HEK293T (cell line): ENCODE measurements around the gene PRDM11.

Experiments used
- CTCF ChIA-PET: fragments of 350-600 bp; formaldehyde crosslinking; extraction: SDS; loops from one replicate; lab custom pipeline; 2021; ENCODE audit warnings: antibody characterized with exemption, inconsistent platforms; lab: Yijun Ruan, JAX
- POLR2A ChIA-PET: fragments of 350-600 bp; formaldehyde crosslinking; extraction: SDS; loops from one replicate; lab custom pipeline; 2020; ENCODE audit warnings: antibody characterized with exemption, inconsistent platforms; lab: Yijun Ruan, JAX
- DNase-seq: peaks from one replicate; pipeline ENCODE4 v3.0.0; 2012; ENCODE audit warnings: mixed read lengths; ENCODE audit errors: extremely low spot score
- ARNT ChIP-seq: fragments of 450-650 bp; IDR thresholded peaks from 2 replicates; pipeline ENCODE4 v1.6.1; 2017; ENCODE audit warnings: mild to moderate bottlenecking
- BHLHE40 ChIP-seq: fragments of 450-650 bp; IDR thresholded peaks from 2 replicates; pipeline ENCODE4 v1.6.1; 2016; ENCODE audit warnings: mild to moderate bottlenecking, moderate library complexity, borderline replicate concordance
- CTBP1 ChIP-seq: fragments of 450-650 bp; IDR thresholded peaks from 2 replicates; pipeline ENCODE4 v1.6.1; 2016; ENCODE audit warnings: borderline replicate concordance
- ELF4 ChIP-seq: fragments of 450-650 bp; IDR thresholded peaks from 2 replicates; pipeline ENCODE4 v1.6.1; 2017; ENCODE audit warnings: antibody characterized with exemption
- FOXA1 ChIP-seq: fragments of 450-650 bp; IDR thresholded peaks from 2 replicates; pipeline ENCODE4 v1.6.1; 2016; ENCODE audit warnings: mild to moderate bottlenecking
- FOXK2 ChIP-seq: fragments of 450-650 bp; IDR thresholded peaks from 2 replicates; pipeline ENCODE4 v1.6.1; 2016; ENCODE audit warnings: mild to moderate bottlenecking
- FOXM1 ChIP-seq: fragments of 450-650 bp; IDR thresholded peaks from 2 replicates; pipeline ENCODE4 v1.6.1; 2017; ENCODE audit warnings: mild to moderate bottlenecking, borderline replicate concordance
- HDGF ChIP-seq: fragments of 450-650 bp; IDR thresholded peaks from 2 replicates; pipeline ENCODE4 v1.6.1; 2017; ENCODE audit warnings: antibody characterized with exemption, borderline replicate concordance
- L3MBTL2 ChIP-seq: fragments of 450-650 bp; conservative IDR thresholded peaks from 2 replicates; pipeline ENCODE4 v1.6.1; 2016; ENCODE audit warnings: mild to moderate bottlenecking
- LEF1 ChIP-seq: fragments of 450-650 bp; IDR thresholded peaks from 2 replicates; pipeline ENCODE4 v1.6.1; 2017; ENCODE audit warnings: mild to moderate bottlenecking, borderline replicate concordance
- NFRKB ChIP-seq: fragments of 450-650 bp; IDR thresholded peaks from 2 replicates; pipeline ENCODE4 v1.6.1; 2016; ENCODE audit warnings: mild to moderate bottlenecking, moderate library complexity
- PKNOX1 ChIP-seq: fragments of 450-650 bp; IDR thresholded peaks from 2 replicates; pipeline ENCODE4 v1.6.1; 2016
- SP1 ChIP-seq: fragments of 450-650 bp; IDR thresholded peaks from 2 replicates; pipeline ENCODE4 v1.6.1; 2017
- SUZ12 ChIP-seq: fragments of 450-650 bp; IDR thresholded peaks from 2 replicates; pipeline ENCODE4 v1.6.1; 2016; ENCODE audit warnings: mild to moderate bottlenecking
- TARDBP ChIP-seq: fragments of 450-650 bp; IDR thresholded peaks from 2 replicates; pipeline ENCODE4 v1.6.1; 2016
- ZNF384 ChIP-seq: fragments of 450-650 bp; IDR thresholded peaks from 2 replicates; pipeline ENCODE4 v1.6.1; 2016

Gene PRDM11

DNA sequence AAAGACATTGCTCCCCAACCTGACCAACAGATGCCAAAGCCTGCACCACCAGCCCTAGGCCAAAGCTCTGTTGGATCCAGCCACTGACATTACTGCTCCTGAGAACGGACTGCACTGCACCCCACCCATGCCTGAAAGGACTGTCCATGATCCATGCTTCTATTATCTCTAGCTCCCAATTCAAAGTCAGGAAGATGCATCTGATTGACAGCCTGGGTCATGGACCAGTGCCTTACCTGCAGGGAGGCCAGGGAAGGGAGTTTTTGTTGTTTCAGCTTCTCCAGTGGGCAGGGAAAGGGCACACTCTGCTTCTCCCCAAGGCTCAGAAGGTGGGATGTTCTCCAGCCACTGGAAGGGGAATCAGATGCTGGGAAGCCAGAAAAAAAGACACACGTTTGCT is 4.8 kb upstream of the PRDM11 start:
- no peak for DNase-seq
- ChIA-PET CTCF (no interaction called here), POLR2A (interaction anchor here (1.0 kb wide), 1 partner anchor 9 kb away, joined by 3 read pairs; no protein-coding TSS in a partner anchor)
- no peak for TF ChIP-seq LEF1
- no peak for TF ChIP-seq ARNT
- no peak for TF ChIP-seq HDGF
- TF ChIP-seq PKNOX1: no peak
- no peak for TF ChIP-seq ZNF384
- no peak for TF ChIP-seq FOXM1
- TF ChIP-seq ELF4: no peak
- no peak for TF ChIP-seq SUZ12
- TF ChIP-seq TARDBP: no peak
- no peak for TF ChIP-seq L3MBTL2
- no peak for TF ChIP-seq CTBP1
- no peak for TF ChIP-seq FOXK2
- TF ChIP-seq NFRKB: no peak
- TF ChIP-seq FOXA1: no peak
- TF ChIP-seq BHLHE40: no peak
- TF ChIP-seq SP1: no peak

DNA sequence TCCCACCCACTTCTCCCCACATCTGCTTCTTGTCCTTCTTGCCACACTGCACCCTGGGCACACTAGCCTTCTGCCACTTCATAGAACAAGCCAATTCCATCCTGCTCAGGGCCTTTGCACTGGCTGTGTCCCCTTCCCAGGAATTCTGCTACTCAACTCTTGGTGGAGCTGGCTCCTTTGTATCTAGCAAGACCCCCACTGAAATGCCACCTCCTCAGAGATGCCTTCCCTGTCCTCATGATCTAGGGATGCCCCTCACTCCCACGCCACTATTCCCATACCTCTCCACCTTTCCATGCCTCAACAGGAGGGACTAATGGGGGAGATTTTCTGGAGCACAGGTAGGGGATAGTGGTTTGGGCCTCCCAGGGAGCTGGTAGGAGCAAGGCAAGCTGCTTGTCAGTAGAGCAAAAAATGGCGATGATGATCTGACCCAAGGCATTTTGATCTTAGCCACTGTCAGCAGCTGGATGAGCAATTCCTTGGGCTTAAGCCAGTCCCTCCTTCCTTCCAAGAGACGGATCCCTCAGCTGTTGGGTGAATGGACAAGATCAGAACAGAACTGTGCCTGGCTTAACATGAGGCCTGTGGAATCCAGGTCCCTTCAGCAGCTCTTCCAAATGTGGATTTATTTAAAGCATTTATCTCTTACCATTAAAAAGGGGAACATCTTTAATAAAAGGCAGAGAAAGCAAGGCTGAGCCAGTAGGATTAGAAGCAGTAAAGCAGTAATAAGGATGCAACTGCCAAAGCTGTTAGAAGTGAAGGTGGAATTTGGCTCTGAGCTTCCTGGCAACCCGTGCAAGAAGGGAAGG is 4.0 kb upstream of the PRDM11 start:
- POLR2A ChIA-PET: no interaction called here
- CTCF ChIA-PET: interaction anchor here (0.5 kb wide), 1 partner anchor 525 kb away, joined by 4 read pairs; no protein-coding TSS in a partner anchor
- DNase-seq: no peak
- TF ChIP-seq HDGF: no peak
- no peak for TF ChIP-seq FOXK2
- TF ChIP-seq CTBP1: no peak
- TF ChIP-seq LEF1: no peak
- TF ChIP-seq TARDBP: no peak
- TF ChIP-seq SP1: no peak
- TF ChIP-seq FOXM1: no peak
- no peak for TF ChIP-seq ZNF384
- no peak for TF ChIP-seq ARNT
- TF ChIP-seq FOXA1: no peak
- TF ChIP-seq PKNOX1: no peak
- no peak for TF ChIP-seq ELF4
- no peak for TF ChIP-seq SUZ12
- no peak for TF ChIP-seq NFRKB
- TF ChIP-seq BHLHE40: no peak
- TF ChIP-seq L3MBTL2: no peak

GRCh38 chr11:45143494-45143893 is 2.9 kb upstream of the PRDM11 start:
- ChIA-PET POLR2A (no interaction called here), CTCF (no interaction called here)
- no peak for DNase-seq
- TF ChIP-seq NFRKB (no peak), PKNOX1 (no peak), HDGF (no peak), ZNF384 (no peak), TARDBP (no peak), CTBP1 (no peak), ARNT (no peak), LEF1 (no peak), SP1 (no peak), ELF4 (no peak), BHLHE40 (no peak), SUZ12 (no peak), FOXM1 (no peak), FOXK2 (no peak), L3MBTL2 (no peak), FOXA1 (no peak)

DNA sequence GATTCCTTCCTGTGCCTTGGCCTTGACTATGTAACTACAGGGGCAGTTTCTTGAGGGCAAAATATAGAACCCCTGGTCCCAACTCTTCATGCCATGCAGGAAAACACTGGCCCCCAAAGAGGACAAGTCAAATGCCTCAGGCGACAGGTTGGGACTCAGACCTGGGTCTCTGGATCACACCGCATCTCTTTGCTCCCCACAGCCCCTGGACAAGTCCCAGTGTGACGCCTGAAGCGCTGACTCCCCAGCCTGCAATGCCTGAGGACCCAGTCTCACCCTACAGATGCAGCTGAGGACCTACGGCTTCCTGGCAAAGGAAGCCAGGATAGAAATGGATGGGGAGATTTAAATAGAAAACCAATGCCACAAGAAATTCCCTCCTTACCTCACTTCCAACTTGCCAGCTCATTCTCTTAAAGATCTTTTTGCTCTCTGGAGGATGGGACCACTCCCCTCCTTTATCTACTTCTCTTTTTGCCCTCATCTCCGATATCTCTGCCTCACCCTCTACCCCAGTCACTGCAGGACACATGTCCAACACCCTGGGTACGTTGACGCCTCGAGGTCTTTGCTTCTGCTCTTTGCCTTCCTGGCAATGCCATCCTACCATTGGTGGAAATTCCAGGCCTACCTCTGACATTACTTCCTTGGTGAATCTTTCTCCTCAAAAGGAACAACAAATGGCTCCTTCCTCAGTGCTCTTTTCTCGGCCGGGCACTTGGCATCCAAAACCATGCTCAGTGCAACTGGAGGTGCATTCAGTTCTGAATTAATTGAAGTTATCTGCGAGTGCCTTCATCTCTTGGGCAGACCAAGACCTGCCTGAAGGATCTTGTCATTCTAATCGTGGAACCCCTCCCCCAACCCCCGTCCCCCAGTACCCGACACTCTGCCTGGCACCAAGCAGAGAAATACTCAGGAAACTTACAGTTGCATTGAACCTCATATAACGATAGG is 2.0 kb upstream of the PRDM11 start:
- ChIA-PET CTCF (interaction anchor here (1.0 kb wide), 1 partner anchor 9 kb away, joined by 3 read pairs; no protein-coding TSS in a partner anchor), POLR2A (interaction anchor here (1.2 kb wide), 1 partner anchor 15 kb away, joined by 3 read pairs; no protein-coding TSS in a partner anchor)
- no peak for DNase-seq
- TF ChIP-seq HDGF (no peak), ELF4 (no peak), PKNOX1 (no peak), NFRKB (no peak)

GRCh38 chr11:45145083-45145378 is 1.4 kb upstream of the PRDM11 start:
- ChIA-PET CTCF (interaction anchor here (1.0 kb wide), 1 partner anchor 9 kb away, joined by 3 read pairs; no protein-coding TSS in a partner anchor), POLR2A (interaction anchor here (1.2 kb wide), 1 partner anchor 14 kb away, joined by 3 read pairs; no protein-coding TSS in a partner anchor)
- DNase-seq: no peak
- TF ChIP-seq L3MBTL2: no peak
- no peak for TF ChIP-seq FOXK2
- TF ChIP-seq ARNT: no peak
- TF ChIP-seq CTBP1: no peak
- no peak for TF ChIP-seq LEF1
- no peak for TF ChIP-seq PKNOX1
- no peak for TF ChIP-seq FOXA1
- TF ChIP-seq HDGF: no peak
- TF ChIP-seq SUZ12: no peak
- TF ChIP-seq TARDBP: no peak
- TF ChIP-seq ELF4: no peak
- no peak for TF ChIP-seq BHLHE40
- TF ChIP-seq FOXM1: no peak
- no peak for TF ChIP-seq NFRKB
- no peak for TF ChIP-seq SP1
- TF ChIP-seq ZNF384: no peak
